GM18861 (cell line): Measurements from ENCODE around the gene PARD3.
"Not testable (repeated sequence)": the region's sequence is repeated elsewhere in the genome, so short reads cannot be mapped to it uniquely, and the experiment has no call there.

Experiments used
- ATAC-seq: cut with Tn5 transposase; IDR thresholded peaks from one replicate; pipeline ENCODE4 v1.9.1; 2021; ENCODE audit not compliant: unreplicated experiment

Gene PARD3

DNA sequence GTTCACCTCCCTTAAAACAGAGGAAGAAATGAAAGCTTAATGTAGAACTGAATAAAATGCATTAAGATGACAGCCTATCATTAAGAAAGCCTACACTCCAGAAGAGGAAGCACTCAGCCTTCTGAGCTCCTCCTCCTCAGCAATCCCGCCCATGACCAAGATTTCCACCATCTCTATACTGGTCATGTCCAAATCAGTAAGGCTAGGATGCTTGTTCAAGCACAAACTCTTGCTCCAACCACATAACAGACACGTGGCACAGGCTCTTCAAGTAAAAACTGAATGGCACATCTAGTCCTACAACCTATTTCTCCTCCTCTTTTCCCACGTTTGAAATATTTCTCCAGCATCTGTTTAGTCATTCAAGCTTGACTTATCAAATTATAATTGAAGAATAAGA lies 454.1 kb downstream of the PARD3 start:
- no peak for ATAC-seq

DNA sequence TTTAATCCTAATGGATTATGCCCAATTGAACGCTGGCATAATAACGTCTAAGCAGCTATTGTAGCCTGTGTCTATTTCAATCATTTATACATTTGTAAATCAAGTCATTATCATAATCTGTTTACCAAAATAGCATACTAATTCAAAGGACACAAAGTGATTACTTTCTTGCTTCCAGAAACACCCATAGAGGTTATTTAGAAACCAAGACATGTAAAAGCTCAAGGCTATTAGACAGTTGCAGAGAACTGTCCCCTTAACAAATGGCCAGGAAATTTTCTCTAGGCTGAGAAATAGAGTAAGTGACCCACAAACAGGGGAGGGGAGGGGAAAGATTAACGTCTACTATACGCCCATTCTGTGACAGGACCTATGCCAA lies 455.7 kb downstream of the PARD3 start:
- ATAC-seq: no peak

DNA sequence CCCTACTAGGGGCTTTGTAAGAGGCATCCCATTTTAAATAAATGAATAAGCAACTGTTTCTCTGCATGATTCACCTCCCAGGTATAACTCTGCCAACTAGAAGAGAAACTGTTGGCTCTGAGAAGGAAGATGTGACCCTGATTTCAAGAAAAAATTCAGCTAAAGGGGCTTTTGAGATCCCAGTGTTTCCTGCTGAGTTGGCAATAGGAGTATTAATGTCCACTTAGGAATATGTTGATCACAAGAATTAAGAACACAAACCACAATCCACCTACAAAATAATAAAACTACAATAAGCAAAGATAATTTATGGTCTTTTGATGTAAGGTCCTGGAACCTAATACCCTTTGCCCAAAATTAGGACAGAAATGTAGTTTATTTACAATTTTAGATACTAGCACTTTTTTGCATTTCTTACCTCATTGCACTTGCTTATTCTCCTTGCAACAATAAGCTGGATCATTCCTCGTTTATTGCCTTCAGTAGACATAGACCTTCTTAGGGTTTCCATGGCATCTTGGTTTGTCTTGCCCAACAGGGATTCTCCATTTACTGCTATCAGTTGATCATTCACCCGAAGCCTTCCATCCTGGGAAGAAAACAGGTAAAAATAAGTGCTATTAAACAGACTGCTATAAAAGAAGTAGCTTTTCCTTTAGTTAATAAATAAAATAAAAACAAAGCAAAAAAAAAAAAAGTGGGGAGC lies 456.2 kb downstream of the PARD3 start:
- ATAC-seq: no peak

DNA sequence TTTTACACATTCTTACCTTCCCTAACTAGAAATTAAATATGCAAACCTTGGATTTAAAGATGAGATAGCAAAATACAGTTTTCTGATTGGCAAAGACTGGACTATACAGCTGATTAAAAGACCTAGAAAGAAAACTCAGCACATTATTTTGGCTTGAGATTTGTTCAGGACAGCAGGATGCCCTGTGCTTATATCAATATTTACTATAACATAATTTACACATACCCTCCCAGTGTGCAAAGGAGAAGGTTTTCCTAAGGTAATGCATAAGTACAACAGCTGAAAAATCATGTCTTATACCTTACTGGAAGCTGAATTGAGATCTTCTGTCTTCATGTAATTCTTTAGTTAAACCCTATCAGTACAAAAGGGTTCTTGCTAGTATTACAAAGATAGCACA lies 458.6 kb downstream of the PARD3 start:
- no peak for ATAC-seq

DNA sequence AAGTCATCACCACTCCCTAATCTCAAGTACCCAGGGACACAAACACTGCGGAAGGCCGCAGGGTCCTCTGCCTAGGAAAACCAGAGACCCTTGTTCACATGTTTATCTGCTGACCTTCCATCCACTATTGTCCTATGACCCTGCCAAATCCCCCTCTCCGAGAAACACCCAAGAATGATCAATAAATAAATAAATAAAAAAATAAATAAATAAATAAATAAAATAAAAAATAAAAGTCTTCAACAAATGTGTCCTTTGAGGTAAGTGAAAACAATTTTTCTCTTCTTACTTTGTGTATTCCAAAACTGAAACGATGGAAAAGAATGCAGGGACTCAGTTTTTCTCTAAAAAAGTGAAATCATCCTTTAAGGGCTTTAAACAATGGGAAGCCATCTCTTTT lies 461.6 kb downstream of the PARD3 start:
- ATAC-seq: not testable (repeated sequence)

DNA sequence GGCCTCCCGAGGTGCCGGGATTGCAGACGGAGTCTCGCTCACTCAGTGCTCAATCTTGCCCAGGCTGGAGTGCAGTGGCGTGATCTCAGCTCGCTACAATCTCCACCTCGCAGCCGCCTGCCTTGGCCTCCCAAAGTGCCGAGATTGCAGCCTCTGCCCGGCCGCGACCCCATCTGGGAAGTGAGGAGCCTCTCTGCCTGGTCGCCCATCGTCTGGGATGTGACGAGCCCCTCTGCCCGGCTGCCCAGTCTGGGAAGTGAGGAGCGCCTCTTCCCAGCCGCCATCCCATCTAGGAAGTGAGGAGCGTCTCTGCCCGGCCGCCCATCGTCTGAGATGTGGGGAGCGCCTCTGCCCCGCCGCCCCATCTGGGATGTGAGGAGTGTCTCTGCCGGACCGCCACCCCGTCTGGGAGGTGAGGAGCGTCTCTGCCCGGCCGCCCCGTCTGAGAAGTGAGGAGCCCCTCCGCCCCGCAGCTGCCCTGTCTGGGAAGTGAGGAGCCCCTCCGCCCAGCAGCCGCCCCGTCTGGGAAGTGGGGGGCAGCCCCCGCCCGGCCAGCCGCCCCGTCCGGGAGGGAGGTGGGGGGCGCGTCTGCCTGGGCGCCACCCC lies 462.4 kb downstream of the PARD3 start:
- not testable (repeated sequence) for ATAC-seq

DNA sequence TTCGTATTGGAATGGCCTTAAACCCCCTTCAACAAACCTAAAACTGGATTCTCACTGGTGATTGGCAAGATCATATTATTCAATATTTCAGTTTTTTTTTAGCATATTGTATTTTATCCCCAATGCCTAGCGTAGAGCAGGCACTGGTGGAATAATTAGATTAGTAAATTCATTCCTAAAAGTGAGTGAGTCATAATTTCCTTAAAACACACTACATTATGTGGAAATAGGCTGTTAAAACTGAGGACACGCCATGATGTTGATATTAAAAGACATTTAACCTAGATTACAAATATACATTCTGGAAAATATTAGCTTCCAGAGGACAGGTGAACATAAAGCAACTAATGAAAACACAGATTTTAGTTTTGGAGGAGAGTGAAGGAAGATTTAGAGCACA lies 463.9 kb downstream of the PARD3 start:
- ATAC-seq: no peak

DNA sequence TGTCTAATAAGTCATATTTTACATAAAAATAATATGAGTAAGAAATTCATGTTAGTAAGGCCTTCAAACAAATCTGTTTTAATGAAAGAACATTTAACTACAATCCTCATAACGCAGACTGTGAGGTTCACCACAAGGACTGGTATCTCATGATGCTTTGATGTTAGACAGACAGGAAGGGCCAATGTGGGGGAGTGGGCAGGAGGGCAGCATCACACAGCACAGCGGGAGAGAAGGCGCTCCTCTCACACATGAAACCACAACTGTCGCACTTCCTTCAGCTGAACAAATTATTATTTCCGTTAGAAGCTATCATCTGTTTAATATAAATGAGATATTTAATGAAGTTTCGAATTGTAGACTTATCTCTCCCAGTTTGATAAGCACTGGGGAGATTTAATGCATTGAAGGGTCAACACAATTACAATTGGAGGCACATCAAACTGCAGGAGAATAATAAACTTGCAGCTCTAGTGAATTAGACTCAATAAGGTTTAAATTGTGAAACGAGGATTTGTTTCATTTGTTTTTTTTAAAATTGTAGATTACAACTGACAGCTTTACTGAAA lies 466.1 kb downstream of the PARD3 start:
- ATAC-seq: no peak

DNA sequence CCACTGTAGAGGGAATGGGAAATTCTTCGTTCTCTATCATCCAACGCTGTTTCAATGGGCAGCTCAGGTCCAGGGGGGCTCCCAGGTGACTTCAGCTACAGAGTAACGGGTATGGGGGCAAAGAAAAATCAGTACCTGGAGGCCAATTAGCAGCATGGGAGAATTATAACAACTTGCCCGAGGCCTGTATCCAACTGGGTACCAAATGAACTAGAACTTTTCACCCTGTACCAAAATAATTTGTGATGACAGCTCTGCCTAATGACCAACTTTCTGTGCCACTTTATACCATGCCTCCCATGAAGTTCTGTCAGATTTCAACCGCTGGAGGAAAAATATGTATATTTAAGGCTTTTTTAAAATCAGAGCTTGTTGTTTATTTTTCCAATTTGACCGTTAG lies 467.1 kb downstream of the PARD3 start:
- no peak for ATAC-seq

DNA sequence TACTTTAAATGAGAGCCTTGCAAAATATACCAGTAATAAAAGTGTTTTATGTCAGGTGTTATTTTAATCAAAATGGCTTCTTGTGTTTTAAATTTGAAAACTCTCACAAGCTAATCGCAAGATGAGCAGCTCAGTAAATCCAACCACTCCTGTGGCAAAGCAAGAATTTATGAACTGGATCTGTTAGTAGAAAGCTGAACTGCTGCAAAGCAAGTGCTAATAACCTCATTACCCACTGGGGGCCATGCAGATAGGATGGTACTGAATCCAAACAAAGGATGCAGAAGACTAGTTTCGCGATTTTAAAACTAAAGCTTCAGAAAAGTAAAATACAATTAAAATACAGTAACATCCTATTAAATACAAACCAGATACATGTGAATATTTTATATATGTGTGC lies 468.0 kb downstream of the PARD3 start:
- ATAC-seq: no peak

DNA sequence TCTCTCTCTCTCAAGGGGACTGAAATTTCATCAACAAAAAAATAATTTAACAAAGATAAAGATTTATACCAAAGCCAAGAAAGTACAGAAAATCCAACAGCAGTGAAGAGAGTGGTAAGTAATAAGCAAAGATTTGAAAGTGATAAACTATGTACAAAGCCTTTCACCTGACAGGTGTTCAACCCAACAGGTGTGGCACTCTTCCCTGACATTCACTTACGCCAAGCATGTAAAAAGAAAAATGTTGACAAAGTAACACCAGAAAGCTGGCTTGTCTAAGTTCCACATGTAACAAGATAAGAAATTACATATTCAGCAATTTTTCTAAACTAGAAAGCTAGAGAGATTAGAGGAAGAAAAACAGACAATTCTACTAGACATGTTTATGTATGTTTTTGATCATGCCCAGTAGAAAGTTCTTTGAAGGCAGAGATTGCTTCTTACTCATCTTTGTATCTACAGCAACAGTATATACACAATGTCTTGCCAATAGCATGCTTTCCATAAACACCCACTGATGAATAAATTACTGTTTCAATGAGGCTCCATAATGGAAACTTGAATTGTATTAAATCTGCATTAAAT lies 468.5 kb downstream of the PARD3 start:
- ATAC-seq: no peak

DNA sequence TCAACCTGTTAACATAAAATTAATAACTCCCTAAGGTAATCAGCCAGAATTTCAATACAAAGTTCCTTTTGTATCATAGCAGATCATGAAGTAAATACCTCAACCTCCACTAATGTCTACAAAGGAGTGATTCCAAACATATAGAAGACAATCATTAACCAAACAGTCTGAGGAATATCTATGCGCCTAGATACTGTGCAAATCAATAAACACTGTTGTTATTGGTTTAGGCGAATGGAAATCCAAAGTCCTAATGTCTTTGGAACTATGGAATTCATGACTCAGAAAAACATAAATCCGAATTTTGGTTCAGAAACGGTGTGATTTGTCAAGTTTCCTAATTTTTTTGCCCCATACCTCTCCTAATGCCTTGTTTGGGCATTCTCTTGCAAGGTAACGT lies 469.7 kb downstream of the PARD3 start:
- no peak for ATAC-seq

DNA sequence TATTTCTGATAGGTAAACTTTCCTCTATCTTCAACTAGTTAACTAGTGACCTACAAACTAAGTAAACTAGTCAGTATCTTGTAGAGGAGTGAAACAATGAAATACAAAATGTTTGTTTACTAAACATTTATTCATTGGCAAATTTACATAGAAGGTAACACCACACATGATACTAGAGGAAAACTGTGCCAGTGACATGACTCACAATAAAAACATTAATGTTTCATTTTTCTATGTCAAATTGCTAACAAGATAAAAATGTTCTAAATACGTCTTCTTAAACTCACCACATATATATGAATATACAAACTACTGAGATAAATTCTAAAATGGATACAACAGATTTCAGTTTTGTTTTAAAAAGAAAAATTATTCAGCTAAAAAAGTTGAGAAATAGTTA lies 471.3 kb downstream of the PARD3 start:
- no peak for ATAC-seq

DNA sequence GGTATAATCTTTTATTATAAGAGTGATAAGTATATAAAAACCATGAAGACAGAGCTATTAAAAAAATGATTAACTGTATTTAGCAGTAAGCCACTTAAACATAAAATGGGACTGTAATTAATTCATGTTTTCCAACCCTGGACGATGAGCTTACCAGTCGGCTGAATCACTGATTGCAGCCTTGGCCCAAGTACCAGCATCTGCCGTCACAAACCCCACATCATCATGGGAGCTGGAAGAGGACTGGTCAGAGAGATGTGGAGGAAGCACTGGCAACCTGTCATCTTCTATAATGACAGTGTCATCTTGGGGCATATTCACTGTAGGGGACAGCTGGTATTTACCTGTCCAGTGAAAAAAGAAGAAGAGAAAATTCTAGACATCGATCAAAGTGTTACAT lies 473.6 kb downstream of the PARD3 start:
- ATAC-seq: no peak

DNA sequence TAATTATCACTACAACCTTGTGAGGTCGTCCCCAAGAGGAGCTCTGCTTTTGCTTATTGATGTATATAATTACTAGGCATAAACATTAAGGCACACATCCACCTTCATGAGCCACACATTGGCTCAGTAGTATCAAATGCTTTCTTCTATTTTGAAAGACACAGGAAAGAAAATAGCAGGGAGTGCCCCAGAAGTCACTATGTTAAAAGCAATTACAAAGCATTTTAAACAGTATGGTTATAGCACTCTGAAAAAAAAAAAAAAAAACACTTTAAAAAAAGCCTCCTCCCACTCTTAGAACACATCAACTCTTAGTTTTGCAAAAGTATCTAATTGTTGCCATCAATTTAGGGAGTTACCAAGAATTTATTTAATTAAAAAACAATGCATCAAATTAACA lies 474.2 kb downstream of the PARD3 start:
- no peak for ATAC-seq

DNA sequence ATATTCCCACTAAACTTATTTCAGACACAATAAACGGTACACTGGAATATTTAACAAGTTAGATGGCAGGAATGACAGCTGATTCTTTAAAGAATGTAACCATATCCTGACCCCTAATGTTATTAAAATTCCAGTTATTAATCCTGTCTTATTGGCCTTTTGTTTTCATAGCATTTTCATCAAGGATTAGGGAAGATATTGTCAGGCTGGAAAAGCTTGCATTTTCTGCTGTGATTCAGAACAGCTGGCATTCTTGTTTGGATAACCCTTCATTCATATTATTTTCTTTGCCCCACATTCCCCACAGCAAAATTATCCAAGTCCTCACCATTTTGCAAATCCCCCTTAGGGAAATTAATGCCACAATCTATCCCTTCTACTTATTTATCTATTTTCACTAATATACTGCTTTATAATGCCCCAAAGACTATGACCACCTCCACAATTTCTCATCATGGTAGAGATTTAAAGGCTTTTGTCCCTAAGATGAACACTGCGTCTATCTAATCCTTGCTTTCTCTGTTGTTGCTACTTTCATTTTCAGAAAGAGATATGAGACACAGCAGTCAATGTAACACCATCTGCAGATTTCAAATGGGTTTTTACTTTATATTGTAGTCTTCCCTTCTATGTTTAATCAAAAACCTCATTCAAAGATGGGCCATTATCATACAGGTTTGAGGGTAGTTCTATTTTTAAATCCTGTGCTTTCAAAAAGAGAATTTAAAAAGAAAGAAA lies 475.1 kb downstream of the PARD3 start:
- no peak for ATAC-seq

DNA sequence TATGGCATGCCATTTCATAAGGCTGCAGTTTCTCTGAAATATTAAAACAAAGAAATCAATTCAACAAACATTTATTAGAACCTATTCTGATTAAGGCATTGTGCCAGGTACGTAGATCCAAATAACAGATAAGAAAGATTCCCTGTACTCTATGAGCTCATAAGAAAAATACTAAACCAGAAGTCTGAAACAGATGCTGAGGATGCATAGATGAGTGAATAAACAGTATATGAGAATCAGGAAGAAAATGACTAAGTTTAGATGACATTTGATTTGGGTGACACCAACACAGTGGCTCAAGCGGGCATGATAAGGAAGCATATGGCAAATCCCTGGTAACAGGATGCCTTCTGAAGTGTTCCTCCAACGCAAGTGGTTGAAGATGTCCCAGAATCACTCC lies 477.2 kb downstream of the PARD3 start:
- ATAC-seq: no peak

DNA sequence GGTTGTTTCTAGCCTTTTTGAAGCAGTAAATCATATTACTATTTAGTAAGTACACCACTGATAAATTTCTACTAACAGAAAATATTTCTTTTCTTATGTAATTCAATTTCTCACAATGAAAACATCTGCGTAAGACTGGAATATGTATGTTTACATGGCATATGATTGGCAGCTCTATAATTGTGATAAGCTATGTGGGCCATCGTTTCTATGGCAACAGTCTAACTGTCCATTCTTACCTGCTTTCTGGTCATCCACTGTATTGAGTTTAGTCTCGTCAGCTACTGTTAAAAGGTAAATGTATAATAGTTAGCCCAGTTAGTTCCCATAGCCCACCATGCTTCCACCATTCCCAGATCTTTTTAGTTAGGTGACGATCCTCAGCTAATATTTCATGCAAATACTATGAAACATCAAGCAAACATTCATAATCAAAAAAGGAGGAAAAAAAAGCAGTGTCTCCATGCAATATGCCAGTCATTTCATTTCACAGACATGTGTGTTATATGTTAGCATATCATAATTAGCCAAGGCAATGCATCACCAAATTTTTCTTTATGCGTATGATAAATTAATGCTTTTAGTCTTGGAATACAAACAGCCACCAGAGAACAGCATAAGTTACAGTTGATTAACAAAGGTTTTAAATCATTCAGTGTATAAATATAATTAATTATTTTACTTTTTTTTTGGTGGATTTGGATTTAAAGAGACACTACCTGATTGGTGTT lies 479.0 kb downstream of the PARD3 start:
- no peak for ATAC-seq

DNA sequence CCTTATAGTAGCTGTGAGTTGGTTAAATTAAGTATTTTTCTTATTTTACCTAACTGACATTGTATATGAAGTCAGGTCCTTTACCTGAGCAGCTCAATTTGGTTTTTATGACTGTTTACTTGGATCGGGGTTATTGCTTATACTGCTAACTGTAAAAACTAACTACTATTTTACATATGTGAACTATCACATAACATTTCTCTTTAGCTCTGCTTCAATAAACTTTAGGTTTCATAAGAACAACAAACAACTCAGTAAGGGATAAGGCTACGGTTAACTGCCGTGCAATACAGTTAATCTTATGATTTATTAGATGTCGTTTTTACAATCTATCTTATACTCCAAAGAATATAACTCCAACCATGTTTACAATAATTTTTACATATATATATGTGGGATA lies 480.2 kb downstream of the PARD3 start:
- no peak for ATAC-seq

DNA sequence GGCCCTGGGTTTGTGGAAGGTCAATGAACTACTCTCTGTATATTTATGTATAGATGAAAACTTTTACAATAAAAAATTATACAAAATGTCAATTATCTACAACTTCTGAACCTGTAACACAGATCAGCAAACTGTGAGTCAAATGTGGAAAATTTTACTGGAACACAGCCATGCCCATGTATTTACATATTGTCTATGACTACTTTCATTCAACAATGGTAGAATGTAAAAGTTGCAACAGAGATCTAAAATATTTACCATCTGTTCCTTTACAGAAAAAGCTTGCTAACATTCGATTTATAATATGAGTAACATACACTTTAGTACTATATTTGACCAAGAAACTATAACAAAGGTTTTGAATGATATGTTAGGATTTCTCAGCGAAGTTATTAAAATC lies 481.6 kb downstream of the PARD3 start:
- no peak for ATAC-seq

DNA sequence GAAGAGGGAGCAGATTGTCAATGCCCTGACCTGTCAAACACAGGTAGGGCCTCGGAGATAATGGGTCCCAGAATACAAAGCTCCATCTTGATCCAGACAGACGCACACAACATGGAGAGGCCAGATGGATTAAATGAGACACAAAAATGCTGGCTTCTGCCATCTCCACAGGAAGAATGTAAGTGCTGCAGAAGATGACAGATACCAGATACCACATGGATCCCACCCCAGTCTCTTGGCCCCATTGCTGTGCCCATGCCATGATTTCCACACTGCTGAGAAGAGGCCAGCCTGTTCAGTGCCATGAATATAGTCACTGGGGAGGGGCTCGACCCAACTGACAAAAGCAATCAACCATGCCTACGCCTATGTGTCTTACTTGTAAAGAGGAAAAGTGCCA lies 487.9 kb downstream of the PARD3 start:
- no peak for ATAC-seq
